ACC112 (cell line): ENCODE measurements around the gene ETDC.
"Not testable (repeated sequence)": the region's sequence is repeated elsewhere in the genome, so short reads cannot be mapped to it uniquely, and the experiment has no call there.

ENCODE experiments used
- H2AFZ ChIP-seq: fragments of 200-600 bp; sonication (generic); one replicate; pipeline ENCODE4 v1.6.0; 2017; ENCODE audit warnings: antibody characterized with exemption, low read length; ENCODE audit not compliant: unreplicated experiment
- H3K27ac ChIP-seq: fragments of 200-600 bp; sonication (generic); 2 replicates; pipeline ENCODE4 v1.5.1; 2014; ENCODE audit warnings: low read depth, mild to moderate bottlenecking, antibody characterized with exemption, low read length, moderate library complexity
- H3K27me3 ChIP-seq: fragments of 200-600 bp; sonication (generic); 2 replicates; pipeline ENCODE4 v1.6.1; 2014; ENCODE audit warnings: mild to moderate bottlenecking, antibody characterized with exemption, low read length, moderate library complexity, mixed read lengths; ENCODE audit not compliant: insufficient read depth
- H3K36me3 ChIP-seq: fragments of 200-600 bp; sonication (generic); 2 replicates; pipeline ENCODE4 v1.6.1; 2016; ENCODE audit warnings: mild to moderate bottlenecking, antibody characterized with exemption, low read length, moderate library complexity, mixed read lengths; ENCODE audit not compliant: insufficient read depth
- H3K4me1 ChIP-seq: fragments of 200-600 bp; sonication (generic); one replicate; pipeline ENCODE4 v1.6.1; 2016; ENCODE audit warnings: low read length, mixed read lengths; ENCODE audit not compliant: insufficient read depth, unreplicated experiment, control insufficient read depth
- H3K4me3 ChIP-seq: fragments of 200-600 bp; sonication (generic); 2 replicates; pipeline ENCODE4 v1.5.1; 2014; ENCODE audit warnings: mild to moderate bottlenecking, low read depth, low read length
- H3K79me2 ChIP-seq: fragments of 200-600 bp; sonication (generic); one replicate; pipeline ENCODE4 v1.6.0; 2016; ENCODE audit warnings: low read length; ENCODE audit not compliant: control insufficient read depth, unreplicated experiment, insufficient read depth

Gene ETDC

GRCh38 chrX:135309430-135309923, at the start of gene ETDC:
Gene ETDC, plus strand, starts transcription at chrX:135309480. Its CDS starts 0 bp downstream, at chrX:135309480.
- Histone ChIP-seq H3K4me1 (no peaks in the 10 kb centered on the region), H3K27me3 (no peaks in the 10 kb centered on the region), H3K36me3 (no peaks in the 10 kb centered on the region), H2AFZ (no peak within 1 kb of the TSS), H3K27ac (no peak within 1 kb of the TSS), H3K79me2 (no peaks in the 10 kb centered on the region), H3K4me3 (no peak within 1 kb of the TSS)

DNA sequence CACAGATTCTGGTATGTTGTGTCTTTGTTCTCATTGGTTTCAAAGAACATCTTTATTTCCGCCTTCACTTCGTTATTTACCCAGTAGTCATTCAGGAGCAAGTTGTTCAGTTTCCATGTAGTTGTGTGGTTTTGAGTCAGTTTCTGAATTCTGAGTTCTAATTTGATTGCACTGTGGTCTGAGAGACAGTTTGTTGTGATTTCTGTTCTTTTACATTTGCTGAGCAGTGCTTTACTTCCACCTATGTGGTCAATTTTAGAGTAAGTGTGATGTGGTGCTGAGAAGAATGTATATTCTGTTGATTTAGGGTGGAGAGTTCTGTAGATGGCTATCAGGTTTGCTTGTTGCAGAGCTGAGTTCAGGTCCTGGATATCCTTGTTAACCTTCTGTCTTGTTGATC, 48.3 kb upstream of the ETDC start:
- not testable (repeated sequence) for H3K4me3 ChIP-seq, H3K27ac ChIP-seq, H3K36me3 ChIP-seq, H3K27me3 ChIP-seq, H3K79me2 ChIP-seq, H2AFZ ChIP-seq, H3K4me1 ChIP-seq

GRCh38 chrX:135263376-135263775, 45.9 kb upstream of the ETDC start:
- H3K36me3 ChIP-seq, H3K4me3 ChIP-seq, H3K79me2 ChIP-seq, H2AFZ ChIP-seq, H3K4me1 ChIP-seq, H3K27me3 ChIP-seq, H3K27ac ChIP-seq: not testable (repeated sequence)

- Histone ChIP-seq H3K27me3 (no peaks in the 10 kb centered on the region), H3K27ac (no peak overlapping the region), H3K36me3 (no peaks in the 10 kb centered on the region), H2AFZ (no peak overlapping the region), H3K79me2 (no peaks in the 10 kb centered on the region), H3K4me1 (no peaks in the 10 kb centered on the region), H3K4me3 (no peak overlapping the region)
Measured at GRCh38 chrX:135264206-135264605, 45.1 kb upstream of the ETDC start.

- Histone ChIP-seq H3K79me2 (no peaks in the 10 kb centered on the region), H3K4me1 (no peaks in the 10 kb centered on the region), H3K27me3 (no peaks in the 10 kb centered on the region), H2AFZ (no peak overlapping the region), H3K27ac (no peak overlapping the region), H3K36me3 (no peaks in the 10 kb centered on the region), H3K4me3 (no peak overlapping the region)
Measured at GRCh38 chrX:135273162-135273561, 36.1 kb upstream of the ETDC start.

- Histone ChIP-seq H3K36me3 (no peaks in the 10 kb centered on the region), H3K4me3 (no peak overlapping the region), H3K4me1 (no peaks in the 10 kb centered on the region), H2AFZ (no peak overlapping the region), H3K79me2 (no peaks in the 10 kb centered on the region), H3K27me3 (no peaks in the 10 kb centered on the region), H3K27ac (no peak overlapping the region)
Measured at GRCh38 chrX:135275973-135276372, 33.3 kb upstream of the ETDC start.

GRCh38 chrX:135287266-135287823, 21.9 kb upstream of the ETDC start:
- Histone ChIP-seq H3K4me1 (no peaks in the 10 kb centered on the region), H3K4me3 (no peak overlapping the region)

GRCh38 chrX:135295238-135295943, 13.9 kb upstream of the ETDC start:
- Histone ChIP-seq H3K4me1 (no peaks in the 10 kb centered on the region), H3K79me2 (no peaks in the 10 kb centered on the region), H3K27me3 (no peaks in the 10 kb centered on the region), H2AFZ (no peak overlapping the region), H3K36me3 (no peaks in the 10 kb centered on the region), H3K27ac (no peak overlapping the region), H3K4me3 (peak overlapping the region; percentile 70)

More at GRCh38 chrX:135287266-135287823, 21.9 kb upstream of the ETDC start:
- no peaks in the 10 kb centered on the region for H3K79me2 ChIP-seq
- H3K27ac ChIP-seq, result no peak overlapping the region
- peaks cover 4% of the 10 kb centered on the region; the same call in 1 of the 2 replicates for H3K36me3 ChIP-seq
- H3K27me3 ChIP-seq, result no peaks in the 10 kb centered on the region
- no peak overlapping the region for H2AFZ ChIP-seq

DNA sequence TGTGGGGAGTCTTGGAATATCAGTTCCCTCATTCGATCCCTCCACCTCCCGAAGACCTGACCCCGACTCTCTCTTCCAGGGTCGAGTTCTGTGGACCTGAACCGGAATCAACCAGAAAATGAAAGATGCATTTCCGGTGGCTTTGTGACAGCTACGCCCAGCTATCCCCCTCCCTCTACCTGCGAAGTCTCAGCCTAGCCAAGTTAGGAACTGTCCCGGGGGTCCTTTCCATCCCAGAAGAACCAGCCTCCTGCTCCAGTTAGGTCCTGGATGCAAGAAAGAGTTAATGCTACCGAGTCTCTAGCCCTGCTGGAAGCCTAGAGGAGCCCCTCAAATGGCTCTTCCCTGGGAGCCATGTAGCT, 13.4 kb upstream of the ETDC start:
- Histone ChIP-seq H3K4me1 (no peaks in the 10 kb centered on the region), H2AFZ (no peak overlapping the region), H3K27me3 (no peaks in the 10 kb centered on the region), H3K36me3 (no peaks in the 10 kb centered on the region), H3K79me2 (no peaks in the 10 kb centered on the region), H3K27ac (no peak overlapping the region), H3K4me3 (peak overlapping the region; percentile 70)

GRCh38 chrX:135302269-135302873, 6.9 kb upstream of the ETDC start:
- H2AFZ ChIP-seq, result no peak overlapping the region
- no peaks in the 10 kb centered on the region for H3K79me2 ChIP-seq
- H3K4me1 ChIP-seq, result no peaks in the 10 kb centered on the region
- H3K27ac ChIP-seq, result no peak overlapping the region
- H3K36me3 ChIP-seq, result no peaks in the 10 kb centered on the region
- H3K27me3 ChIP-seq, result no peaks in the 10 kb centered on the region
- no peak overlapping the region for H3K4me3 ChIP-seq

GRCh38 chrX:135304741-135305140, 4.5 kb upstream of the ETDC start:
- Histone ChIP-seq H3K27me3 (no peaks in the 10 kb centered on the region), H3K27ac (no peak overlapping the region), H3K4me3 (no peak overlapping the region), H3K79me2 (no peaks in the 10 kb centered on the region), H2AFZ (no peak overlapping the region), H3K4me1 (no peaks in the 10 kb centered on the region), H3K36me3 (no peaks in the 10 kb centered on the region)
